Measurements from ENCODE around the gene CBLN3. TPM values are rescaled to one million over a fixed set of nuclear protein-coding genes. Genes with fewer than 3 reads are reported as not detected.

Gene CBLN3
- polyA plus RNA-seq, 3 donors, result 0.07 to 1.1 TPM; not detected in 1

GRCh38 chr14:24387009-24387345 lies 42.5 kb downstream of the CBLN3 start:
- Mint-ChIP-seq H3K4me1 (peaks cover 13% of the 10 kb centered on the region), H3K36me3 (no peaks in the 10 kb centered on the region), H3K9me3 (no peaks in the 10 kb centered on the region), H3K27ac (no peak overlapping the region), H3K4me3 (no peak overlapping the region), H3K27me3 (ENCODE audit: low read depth in 3 of 3) (peaks cover 2 to 12% (median 3%) of the 10 kb centered on the region in 3 donors)
- DNase-seq, result no peak
- H3K4me3 ChIP-seq (replicated peaks in 1 of 3; ENCODE audit: low read depth in 2 of 3, low read length in 3 of 3), result no peak overlapping the region
- no peak overlapping the region for H3K9ac ChIP-seq (ENCODE audit: insufficient read depth, low read length, poor library complexity, severe bottlenecking)
- no CpG with 5 or more reads among the region's 2 CpGs for WGBS (ENCODE audit: insufficient coverage)
- H3K27me3 ChIP-seq (ENCODE audit: control insufficient read depth in 2 of 2, insufficient read depth in 2 of 2, low read length in 2 of 2), result no peaks in the 10 kb centered on the region
- no peaks in the 10 kb centered on the region for H3K79me2 ChIP-seq (ENCODE audit: insufficient read depth, low read length)
- no peak overlapping the region for H2AFZ ChIP-seq (ENCODE audit: insufficient read depth, low read depth, low read length, poor library complexity, severe bottlenecking)
- intact Hi-C loops (cut with micrococcal nuclease), result no loop called here
- no peaks in the 10 kb centered on the region for H3K36me3 ChIP-seq (replicated peaks in 1 of 2; ENCODE audit: control insufficient read depth in 1 of 2, insufficient read depth in 2 of 2, low read length in 2 of 2)
- no peaks in the 10 kb centered on the region for H4K20me1 ChIP-seq (ENCODE audit: insufficient read depth, low read length)
- peaks cover 7 to 11% of the 10 kb centered on the region in 2 donors for H3K4me1 ChIP-seq (ENCODE audit: control insufficient read depth in 1 of 2, insufficient read depth in 2 of 2, low read length in 2 of 2)
- H3K27ac ChIP-seq (ENCODE audit: low read depth in 1 of 2, low read length in 2 of 2), result no peak overlapping the region
- no peak overlapping the region for H3K4me2 ChIP-seq (replicated peaks; ENCODE audit: extremely low read depth, low read length, poor library complexity, severe bottlenecking)
- H3K9me3 ChIP-seq (replicated peaks in 1 of 2; ENCODE audit: control insufficient read depth in 1 of 2, insufficient read depth in 1 of 2, low read length in 2 of 2), result no peaks in the 10 kb centered on the region
- TF ChIP-seq, protein P1, sequence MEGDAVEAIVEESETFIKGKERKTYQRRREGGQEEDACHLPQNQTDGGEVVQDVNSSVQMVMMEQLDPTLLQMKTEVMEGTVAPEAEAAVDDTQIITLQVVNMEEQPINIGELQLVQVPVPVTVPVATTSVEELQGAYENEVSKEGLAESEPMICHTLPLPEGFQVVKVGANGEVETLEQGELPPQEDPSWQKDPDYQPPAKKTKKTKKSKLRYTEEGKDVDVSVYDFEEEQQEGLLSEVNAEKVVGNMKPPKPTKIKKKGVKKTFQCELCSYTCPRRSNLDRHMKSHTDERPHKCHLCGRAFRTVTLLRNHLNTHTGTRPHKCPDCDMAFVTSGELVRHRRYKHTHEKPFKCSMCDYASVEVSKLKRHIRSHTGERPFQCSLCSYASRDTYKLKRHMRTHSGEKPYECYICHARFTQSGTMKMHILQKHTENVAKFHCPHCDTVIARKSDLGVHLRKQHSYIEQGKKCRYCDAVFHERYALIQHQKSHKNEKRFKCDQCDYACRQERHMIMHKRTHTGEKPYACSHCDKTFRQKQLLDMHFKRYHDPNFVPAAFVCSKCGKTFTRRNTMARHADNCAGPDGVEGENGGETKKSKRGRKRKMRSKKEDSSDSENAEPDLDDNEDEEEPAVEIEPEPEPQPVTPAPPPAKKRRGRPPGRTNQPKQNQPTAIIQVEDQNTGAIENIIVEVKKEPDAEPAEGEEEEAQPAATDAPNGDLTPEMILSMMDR (IDR thresholded peaks at IDR 0.05), result no peak

- H3K4me2 ChIP-seq (replicated peaks; ENCODE audit: extremely low read depth, low read length, poor library complexity, severe bottlenecking), result no peak overlapping the region
- 100% methylated on average over 2 of the region's 4 CpGs for WGBS (ENCODE audit: insufficient coverage)
- H2AFZ ChIP-seq (ENCODE audit: insufficient read depth, low read depth, low read length, poor library complexity, severe bottlenecking), result no peak overlapping the region
- no peaks in the 10 kb centered on the region for H3K27me3 ChIP-seq (ENCODE audit: control insufficient read depth in 2 of 2, insufficient read depth in 2 of 2, low read length in 2 of 2)
- no peak for DNase-seq
- no peaks in the 10 kb centered on the region for H3K79me2 ChIP-seq (ENCODE audit: insufficient read depth, low read length)
- Mint-ChIP-seq H3K9me3 (no peaks in the 10 kb centered on the region), H3K4me3 (no peak overlapping the region), H3K36me3 (no peaks in the 10 kb centered on the region), H3K4me1 (peaks cover 3% of the 10 kb centered on the region), H3K27ac (no peak overlapping the region), H3K27me3 (ENCODE audit: low read depth in 3 of 3) (peaks cover 0 to 12% (median 0%) of the 10 kb centered on the region in 3 donors)
- no peaks in the 10 kb centered on the region for H3K9me3 ChIP-seq (replicated peaks in 1 of 2; ENCODE audit: control insufficient read depth in 1 of 2, insufficient read depth in 1 of 2, low read length in 2 of 2)
- H3K4me1 ChIP-seq (ENCODE audit: control insufficient read depth in 1 of 2, insufficient read depth in 2 of 2, low read length in 2 of 2), result peaks cover 1% of the 10 kb centered on the region in 2 donors
- no peak overlapping the region for H3K27ac ChIP-seq (ENCODE audit: low read depth in 1 of 2, low read length in 2 of 2)
- no peak overlapping the region for H3K9ac ChIP-seq (ENCODE audit: insufficient read depth, low read length, poor library complexity, severe bottlenecking)
- no peaks in the 10 kb centered on the region for H4K20me1 ChIP-seq (ENCODE audit: insufficient read depth, low read length)
- H3K4me3 ChIP-seq (replicated peaks in 1 of 3; ENCODE audit: low read depth in 2 of 3, low read length in 3 of 3), result no peak overlapping the region
- TF ChIP-seq, protein P1 (IDR thresholded peaks at IDR 0.05), result no peak
- H3K36me3 ChIP-seq (replicated peaks in 1 of 2; ENCODE audit: control insufficient read depth in 1 of 2, insufficient read depth in 2 of 2, low read length in 2 of 2), result no peaks in the 10 kb centered on the region
- intact Hi-C loops (cut with micrococcal nuclease), result no loop called here
Observed at GRCh38 chr14:24385524-24385923, 43.9 kb downstream of the CBLN3 start.
